ENCODE measurements around the gene PTH2. TPM values are rescaled to one million over a fixed set of nuclear protein-coding genes. Genes with fewer than 3 reads are reported as not detected.
A peak's percentile ranks its signal among the peaks of the same experiment; 100 is the strongest.

Gene PTH2
- total RNA-seq, 2 donors from 2014 or later = not detected

- H3K27me3 ChIP-seq = peaks cover 0 to 39% of the 10 kb centered on the region in 2 donors
- intact Hi-C loops (cut with DNase I) = no loop called here
- WGBS, 2 donors = 24 to 44% methylated on average over 3 of the region's 3 CpGs
- H3K4me1 ChIP-seq = peaks cover 24% of the 10 kb centered on the region
- TF ChIP-seq CTCF (IDR thresholded peaks at IDR 0.05) (no peak), POLR2A (IDR thresholded peaks at IDR 0.05) (no peak)
- H3K4me3 ChIP-seq = no peak overlapping the region
- DNase-seq (no peak), ATAC-seq (no peak)
- no peaks in the 10 kb centered on the region for H3K9me3 ChIP-seq
- H3K27ac ChIP-seq = no peak overlapping the region
- H3K36me3 ChIP-seq (replicated peaks in 1 of 2; ENCODE audit: insufficient read depth in 1 of 2, low read depth in 2 of 2) = no peaks in the 10 kb centered on the region
Measured at GRCh38 chr19:49421878-49422202, 1.4 kb downstream of the PTH2 start.

- H3K4me3 ChIP-seq = no peak overlapping the region
- TF ChIP-seq CTCF (IDR thresholded peaks at IDR 0.05) = no peak
- TF ChIP-seq POLR2A (IDR thresholded peaks at IDR 0.05) = no peak
- H3K27ac ChIP-seq = no peak overlapping the region
- peak; percentile 50 to 70 (median 64) for DNase-seq
- peaks cover 0 to 34% of the 10 kb centered on the region in 2 donors for H3K27me3 ChIP-seq
- peaks cover 24% of the 10 kb centered on the region for H3K4me1 ChIP-seq
- H3K36me3 ChIP-seq (replicated peaks in 1 of 2; ENCODE audit: insufficient read depth in 1 of 2, low read depth in 2 of 2) = no peaks in the 10 kb centered on the region
- intact Hi-C loops (cut with DNase I) = no loop called here
- ATAC-seq = peak; percentile 77
- no peaks in the 10 kb centered on the region for H3K9me3 ChIP-seq
- 7 to 13% methylated on average over 27 to 48 of the region's 48 CpGs for WGBS, 2 donors
Measured at GRCh38 chr19:49421039-49421877, 2.0 kb downstream of the PTH2 start.

- peaks cover 24% of the 10 kb centered on the region for H3K4me1 ChIP-seq
Measured at GRCh38 chr19:49420227-49420626, 3.0 kb downstream of the PTH2 start.

GRCh38 chr19:49419173-49419572, 4.1 kb downstream of the PTH2 start:
- Histone ChIP-seq H3K4me3 (no peak overlapping the region), H3K27me3 (peaks cover 0 to 21% of the 10 kb centered on the region in 2 donors), H3K27ac (no peak overlapping the region), H3K36me3 (replicated peaks in 1 of 2; ENCODE audit: insufficient read depth in 1 of 2, low read depth in 2 of 2) (no peaks in the 10 kb centered on the region), H3K9me3 (no peaks in the 10 kb centered on the region), H3K4me1 (peaks cover 24% of the 10 kb centered on the region)
- intact Hi-C loops (cut with DNase I) = no loop called here
- DNase-seq (no peak), ATAC-seq (no peak)
- TF ChIP-seq POLR2A (IDR thresholded peaks at IDR 0.05) (no peak), CTCF (IDR thresholded peaks at IDR 0.05) (no peak)
- WGBS, 2 donors = 38 to 46% methylated on average over 2 of the region's 2 CpGs

More at GRCh38 chr19:49420227-49420626, 3.0 kb downstream of the PTH2 start:
- Histone ChIP-seq H3K4me3 (no peak overlapping the region), H3K27ac (no peak overlapping the region), H3K27me3 (peaks cover 0 to 23% of the 10 kb centered on the region in 2 donors), H3K36me3 (replicated peaks in 1 of 2; ENCODE audit: insufficient read depth in 1 of 2, low read depth in 2 of 2) (no peaks in the 10 kb centered on the region), H3K9me3 (no peaks in the 10 kb centered on the region)
- no peak for DNase-seq
- no peak for TF ChIP-seq CTCF (IDR thresholded peaks at IDR 0.05)
- no peak for TF ChIP-seq POLR2A (IDR thresholded peaks at IDR 0.05)
- intact Hi-C loops (cut with DNase I) = no loop called here
- ATAC-seq = no peak
- 81 to 83% methylated on average over 2 of the region's 2 CpGs for WGBS, 2 donors

GRCh38 chr19:49418511-49418910, 4.7 kb downstream of the PTH2 start:
- Histone ChIP-seq H3K27me3 (peaks cover 0 to 18% of the 10 kb centered on the region in 2 donors), H3K4me3 (no peak overlapping the region), H3K36me3 (replicated peaks in 1 of 2; ENCODE audit: insufficient read depth in 1 of 2, low read depth in 2 of 2) (no peaks in the 10 kb centered on the region), H3K9me3 (no peaks in the 10 kb centered on the region), H3K4me1 (peaks cover 24% of the 10 kb centered on the region), H3K27ac (no peak overlapping the region)
- no peak for ATAC-seq
- TF ChIP-seq CTCF (IDR thresholded peaks at IDR 0.05) = no peak
- TF ChIP-seq POLR2A (IDR thresholded peaks at IDR 0.05) = no peak
- 73 to 76% methylated on average over 5 of the region's 5 CpGs for whole genome bisulfite sequencing, 2 donors
- intact Hi-C loops (cut with DNase I) = no loop called here
- DNase-seq = no peak

All from body of pancreas (tissue), 4 donors.